Skeletal muscle tissue (tissue), 4 donors: Measurements from ENCODE around the gene STAMBP. TPM values are rescaled to one million over a fixed set of nuclear protein-coding genes. Genes with fewer than 3 reads are reported as not detected.
"Not testable (repeated sequence)": the region's sequence is repeated elsewhere in the genome, so short reads cannot be mapped to it uniquely, and the experiment has no call there.

ENCODE experiments used
- H3K27ac ChIP-seq: one replicate; pipeline ENCODE4 v1.7.0; 2013; ENCODE audit warnings: mild to moderate bottlenecking, low read depth, low read length, inconsistent platforms
- H3K27me3 ChIP-seq, 3 donors: one replicate each; pipeline ENCODE4 v1.7.0; 2013; ENCODE audit warnings: low read length in 3 of 3; ENCODE audit not compliant: control insufficient read depth in 3 of 3, insufficient read depth in 3 of 3
- H3K36me3 ChIP-seq, 3 donors: one replicate each; pipeline ENCODE4 v1.7.0; 2013; ENCODE audit warnings: low read length in 3 of 3; ENCODE audit not compliant: control insufficient read depth in 3 of 3, insufficient read depth in 3 of 3
- H3K4me1 ChIP-seq, 3 donors: one replicate each; pipeline ENCODE4 v1.7.0; 2013; ENCODE audit warnings: low read length in 3 of 3, mild to moderate bottlenecking in 3 of 3; ENCODE audit not compliant: control insufficient read depth in 3 of 3, insufficient read depth in 3 of 3
- H3K4me3 ChIP-seq, 3 donors: one replicate each; pipeline ENCODE4 v1.7.0; 2013; ENCODE audit warnings: low read length in 3 of 3
- H3K9ac ChIP-seq, 3 donors: one replicate each; pipeline ENCODE4 v1.7.0; 2013; ENCODE audit warnings: low read length in 3 of 3, mild to moderate bottlenecking in 3 of 3, moderate library complexity in 2 of 3, low read depth in 1 of 3
- H3K9me3 ChIP-seq, 3 donors: one replicate each; pipeline ENCODE4 v1.7.0; 2013; ENCODE audit warnings: low read length in 3 of 3; ENCODE audit not compliant: control insufficient read depth in 3 of 3
- total RNA-seq: library from RNA; depleted of rRNA; stranded (reverse); fragments of >200 nt; gene quantifications from one replicate; pipeline ENCODE4 v1.2.3, GENCODE V29; 2014
- donor health status: Osteomylitis.

STAMBP gene
- 12.0 TPM for total RNA-seq

DNA sequence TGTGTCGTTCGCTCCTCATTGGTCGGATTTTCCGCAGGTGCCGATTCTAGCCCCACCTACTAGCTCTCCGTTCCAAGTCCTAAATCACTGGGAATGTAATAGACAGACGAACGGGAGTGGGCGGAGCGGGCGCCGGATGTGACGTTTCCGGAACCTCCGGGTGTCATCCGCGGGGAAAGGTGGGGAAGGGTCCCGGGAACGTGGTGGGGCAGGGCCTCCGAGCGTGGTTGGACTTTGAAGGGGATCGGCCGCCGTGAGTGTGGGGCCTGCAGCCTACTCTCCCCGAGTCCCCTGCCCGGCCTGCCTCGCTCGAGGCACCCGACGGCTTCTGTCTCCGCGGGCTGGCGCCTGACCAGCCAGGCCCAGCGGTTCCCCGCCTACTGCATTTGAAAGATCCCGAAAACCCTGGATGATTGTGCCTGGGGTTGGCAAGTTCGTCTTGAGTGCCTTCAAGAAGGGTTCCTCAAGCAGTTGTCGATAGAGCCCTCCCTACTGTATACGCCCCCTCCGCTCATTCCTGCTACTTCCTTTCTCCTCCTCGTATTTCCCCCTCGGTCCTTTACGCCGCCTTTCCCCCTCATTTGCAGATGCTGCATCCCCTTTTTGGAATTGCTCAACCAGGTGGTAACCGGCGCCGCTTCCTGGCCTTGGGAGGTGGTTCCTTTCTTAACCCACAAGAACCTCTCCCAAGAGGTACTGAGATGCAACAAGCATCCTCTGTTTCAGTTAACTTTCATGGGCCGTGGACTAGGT, at the start of gene STAMBP:
TSS of gene STAMBP (plus strand) at position 144 of the 753 bp plus-strand sequence. CDS start 1,896 bp downstream, outside the sequence.
- Histone ChIP-seq H3K27me3 (peaks cover 0 to 3% (median 0%) of the 10 kb centered on the region in 3 donors), H3K4me3 (peak within 1 kb of the TSS; percentile 79 to 93 (median 90)), H3K4me1 (peaks cover 28 to 39% (median 33%) of the 10 kb centered on the region in 3 donors), H3K9me3 (no peaks in the 10 kb centered on the region), H3K9ac (peak within 1 kb of the TSS; percentile 92 to 94 (median 93)), H3K36me3 (peaks cover 0 to 7% (median 5%) of the 10 kb centered on the region in 3 donors), H3K27ac (peak within 1 kb of the TSS; percentile 97)

DNA sequence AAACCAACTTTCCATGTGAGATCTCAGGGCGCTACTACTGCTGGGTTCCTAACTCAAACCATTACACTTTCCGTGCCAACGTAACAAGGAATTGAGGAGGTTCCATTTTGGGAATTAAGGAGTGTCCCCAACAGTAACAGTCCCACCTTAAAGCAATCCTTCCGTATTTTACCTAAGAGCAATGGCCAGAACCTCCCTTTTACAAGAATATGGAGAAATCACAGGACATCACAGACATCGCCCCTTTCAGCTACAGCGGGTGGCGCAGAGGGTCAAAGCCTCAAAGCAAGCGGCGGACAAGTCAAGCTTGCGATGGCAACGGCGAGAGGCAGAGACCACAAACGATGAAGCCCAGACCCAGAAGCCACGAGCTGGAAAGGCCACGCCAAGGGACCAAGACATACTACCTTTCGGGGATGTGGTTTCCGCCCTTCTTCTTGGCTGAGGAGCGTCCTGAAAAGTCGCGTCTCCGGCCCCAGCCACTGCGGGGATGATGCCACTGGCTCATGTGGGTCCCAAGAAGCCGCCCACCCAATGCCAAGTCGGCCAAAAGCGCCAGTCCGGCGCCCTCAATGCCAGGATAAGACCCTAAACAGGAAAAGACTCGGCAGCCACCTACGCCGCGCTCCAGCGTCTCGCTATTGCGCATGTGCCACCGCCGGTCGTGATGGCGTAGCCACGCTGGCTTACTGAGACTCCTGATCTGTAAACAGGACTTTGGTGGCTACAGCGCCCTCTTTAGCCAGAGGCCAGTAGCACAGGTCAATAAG, 49.1 kb upstream of the STAMBP start, which contains the start of gene DUSP11:
TSS of gene DUSP11 (minus strand) at position 637 of the 770 bp plus-strand sequence. CDS start at position 508, 129 bp downstream.
- Histone ChIP-seq H3K9ac (peak within 1 kb of the TSS; percentile 98 to 100 (median 98)), H3K4me1 (peaks cover 0 to 18% (median 7%) of the 10 kb centered on the region in 3 donors), H3K36me3 (peaks cover 11 to 17% (median 13%) of the 10 kb centered on the region in 3 donors), H3K27ac (peak within 1 kb of the TSS; percentile 91), H3K4me3 (peak within 1 kb of the TSS; percentile 97 to 99 (median 98)), H3K27me3 (peaks cover 0 to 2% (median 0%) of the 10 kb centered on the region in 3 donors), H3K9me3 (no peaks in the 10 kb centered on the region)

DNA sequence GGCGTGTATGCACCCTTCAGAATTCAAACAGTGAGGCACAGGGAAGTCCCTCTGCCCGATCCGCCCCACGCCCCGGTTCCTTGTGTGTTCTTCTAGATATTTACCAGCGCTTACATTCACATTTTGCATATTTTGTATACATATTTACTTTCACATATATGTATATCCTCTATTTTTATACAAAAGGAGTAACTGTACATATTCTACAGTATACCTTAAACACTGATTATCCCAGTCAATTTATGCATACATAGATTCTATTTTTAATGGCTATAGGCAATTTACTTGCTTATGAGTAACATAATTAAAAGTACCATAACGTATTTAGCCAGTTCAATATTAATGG, 48.6 kb upstream of the STAMBP start:
- peak overlapping the region; percentile 91 for H3K27ac ChIP-seq
- H3K4me3 ChIP-seq = peak overlapping the region; percentile 97 to 99 (median 98)
- H3K4me1 ChIP-seq = peaks cover 0 to 18% (median 7%) of the 10 kb centered on the region in 3 donors
- peaks cover 0 to 2% (median 0%) of the 10 kb centered on the region in 3 donors for H3K27me3 ChIP-seq
- H3K9me3 ChIP-seq = no peaks in the 10 kb centered on the region
- peaks cover 8 to 12% (median 9%) of the 10 kb centered on the region in 3 donors for H3K36me3 ChIP-seq
- peak overlapping the region; percentile 98 to 100 (median 98) for H3K9ac ChIP-seq

DNA sequence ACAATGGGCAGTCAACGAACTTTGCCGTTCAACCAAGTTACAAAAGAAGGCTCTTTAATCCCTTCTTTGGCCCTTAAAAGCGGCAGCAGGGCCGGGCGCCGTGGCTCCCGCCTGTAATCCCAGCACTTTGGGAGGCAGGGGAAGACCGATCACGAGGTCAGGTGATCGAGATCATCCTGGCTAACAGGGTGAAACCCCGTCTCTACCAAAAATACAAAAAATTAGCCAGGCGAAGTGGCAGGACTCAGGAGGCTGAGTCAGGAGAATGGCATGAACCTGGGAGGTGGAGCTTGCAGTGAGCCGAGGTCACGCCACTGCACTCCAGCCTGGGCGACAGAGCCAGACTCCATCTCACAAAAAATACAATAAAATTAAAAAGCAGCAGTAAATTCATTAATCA, 45.4 kb upstream of the STAMBP start:
- not testable (repeated sequence) for H3K9me3 ChIP-seq, H3K36me3 ChIP-seq, H3K4me3 ChIP-seq, H3K27ac ChIP-seq, H3K27me3 ChIP-seq, H3K9ac ChIP-seq
- H3K4me1 ChIP-seq = peaks cover 0 to 14% (median 5%) of the 10 kb centered on the region in 3 donors

DNA sequence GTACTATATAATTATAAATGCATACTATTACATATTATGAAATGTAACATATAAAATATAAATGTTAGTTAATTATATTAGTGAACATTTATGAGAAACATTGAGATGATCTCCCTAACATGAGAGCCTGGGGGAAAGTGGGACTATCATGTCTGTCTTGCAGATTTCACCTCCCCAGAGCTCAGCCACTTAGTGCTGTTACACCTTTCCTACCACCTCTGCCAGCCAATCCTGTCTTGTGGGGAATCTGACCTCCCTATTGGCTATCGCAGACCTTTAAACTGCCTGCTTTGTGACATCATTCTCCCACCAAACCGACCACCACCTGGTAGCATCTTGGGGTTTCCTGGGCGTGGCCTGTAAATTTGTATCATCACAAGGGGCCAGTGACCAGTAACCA, 44.9 kb upstream of the STAMBP start, which contains the start of gene C2orf78:
TSS of gene C2orf78 (plus strand) at position 301 of the 400 bp plus-strand sequence. CDS start 127 bp downstream, outside the sequence.
- not testable (repeated sequence) for H3K36me3 ChIP-seq, H3K27me3 ChIP-seq, H3K27ac ChIP-seq, H3K4me1 ChIP-seq, H3K9me3 ChIP-seq, H3K9ac ChIP-seq, H3K4me3 ChIP-seq

DNA sequence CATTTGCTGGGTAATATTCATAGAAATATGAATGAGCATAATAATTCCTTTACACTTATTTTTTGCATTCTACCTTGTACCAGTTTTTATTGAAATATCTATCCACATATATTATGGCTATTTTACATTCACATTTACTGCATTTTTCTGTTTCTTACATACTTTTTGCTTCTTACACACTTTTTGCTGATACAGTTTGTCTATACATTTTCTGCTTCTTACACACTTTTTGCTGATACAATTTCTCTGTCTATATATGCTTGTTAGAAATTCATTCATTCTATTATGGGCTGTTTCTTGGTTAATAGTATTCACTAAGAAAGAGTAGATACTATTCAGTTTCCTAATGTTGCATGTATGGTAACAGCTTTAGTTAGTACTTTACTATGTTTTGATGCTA, 16.9 kb upstream of the STAMBP start:
- H3K9me3 ChIP-seq = no peaks in the 10 kb centered on the region

DNA sequence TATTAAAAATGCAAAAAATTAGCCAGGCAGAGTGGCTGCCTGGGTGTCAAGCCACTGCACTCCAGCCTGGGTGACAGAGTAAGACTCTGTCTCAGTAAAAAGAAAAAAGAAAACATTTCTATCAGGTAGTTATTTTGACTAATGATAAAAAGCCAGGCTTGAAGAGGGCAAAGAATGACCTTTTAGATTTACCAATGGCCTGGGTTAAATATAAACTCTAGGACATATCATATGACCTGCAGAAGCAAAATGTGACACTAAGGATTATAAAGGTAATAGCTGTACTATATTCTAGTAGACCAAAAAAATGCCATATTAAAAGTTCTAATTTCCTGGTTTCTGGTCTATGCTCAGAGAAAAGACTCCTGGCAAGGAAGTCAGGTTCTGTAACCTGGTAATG, 16.1 kb upstream of the STAMBP start:
- H3K9ac ChIP-seq = no peak overlapping the region
- H3K27ac ChIP-seq = no peak overlapping the region
- no peak overlapping the region for H3K4me3 ChIP-seq
- no peaks in the 10 kb centered on the region for H3K9me3 ChIP-seq
- H3K36me3 ChIP-seq = no peaks in the 10 kb centered on the region
- peaks cover 0 to 3% (median 2%) of the 10 kb centered on the region in 3 donors for H3K4me1 ChIP-seq
- peaks cover 0 to 6% (median 4%) of the 10 kb centered on the region in 3 donors for H3K27me3 ChIP-seq

More for the DNA sequence above, 16.9 kb upstream of the STAMBP start:
- Histone ChIP-seq H3K36me3 (no peaks in the 10 kb centered on the region), H3K27ac (no peak overlapping the region), H3K4me1 (peaks cover 0 to 3% (median 2%) of the 10 kb centered on the region in 3 donors), H3K4me3 (no peak overlapping the region), H3K9ac (no peak overlapping the region), H3K27me3 (peaks cover 0 to 6% (median 4%) of the 10 kb centered on the region in 3 donors)

DNA sequence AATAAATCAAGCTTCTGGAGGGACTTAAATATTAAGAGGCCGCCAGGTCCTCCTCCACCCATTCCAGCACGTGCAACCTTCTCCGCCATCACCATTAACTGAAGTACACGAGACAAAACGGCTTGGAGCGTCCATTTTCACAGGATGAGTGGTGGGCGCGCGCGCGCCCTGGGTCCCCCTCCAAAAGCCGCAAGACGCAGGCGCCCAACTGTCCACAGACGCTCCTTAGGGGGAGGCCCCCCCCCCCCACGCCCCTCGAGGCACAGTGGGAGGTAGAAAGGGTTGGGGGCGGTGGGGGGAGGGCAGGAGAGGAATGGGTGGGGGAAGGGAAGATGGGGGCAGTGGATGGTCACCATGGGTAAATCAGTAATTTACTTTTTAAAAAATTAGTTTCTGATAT, 10.5 kb upstream of the STAMBP start:
- H3K9me3 ChIP-seq = no peaks in the 10 kb centered on the region
- peaks cover 0 to 6% (median 4%) of the 10 kb centered on the region in 3 donors for H3K27me3 ChIP-seq
- H3K27ac ChIP-seq = no peak overlapping the region
- H3K4me3 ChIP-seq = no peak overlapping the region
- H3K9ac ChIP-seq = no peak overlapping the region
- no peaks in the 10 kb centered on the region for H3K36me3 ChIP-seq
- H3K4me1 ChIP-seq = no peaks in the 10 kb centered on the region

DNA sequence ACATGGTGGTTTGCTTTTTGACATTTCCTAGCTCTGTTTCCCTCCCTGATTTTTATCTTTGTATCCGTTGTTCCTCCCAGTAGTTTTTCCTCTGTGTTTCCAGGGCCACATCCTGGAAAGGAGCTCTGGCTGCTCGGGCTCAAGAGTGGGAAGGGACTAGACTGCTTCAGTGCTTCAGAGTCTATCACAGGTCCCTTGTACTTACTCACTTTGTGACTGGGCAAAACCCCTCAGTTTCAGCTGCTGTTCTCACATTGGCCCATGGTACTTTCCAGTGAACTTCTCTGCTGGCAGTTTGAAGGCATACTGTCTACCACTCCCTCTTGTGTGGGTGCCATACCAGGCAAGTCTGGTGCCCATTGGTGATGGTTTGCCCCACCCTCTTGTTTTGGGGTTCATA, 7.5 kb upstream of the STAMBP start:
- no peak overlapping the region for H3K9ac ChIP-seq
- H3K36me3 ChIP-seq = no peaks in the 10 kb centered on the region
- no peaks in the 10 kb centered on the region for H3K9me3 ChIP-seq

More for the DNA sequence above, 7.5 kb upstream of the STAMBP start:
- H3K4me3 ChIP-seq = no peak overlapping the region
- H3K4me1 ChIP-seq = no peaks in the 10 kb centered on the region
- H3K27me3 ChIP-seq = peaks cover 0 to 8% (median 0%) of the 10 kb centered on the region in 3 donors
- H3K27ac ChIP-seq = no peak overlapping the region
